Endothelial cell of umbilical vein (primary cell): ENCODE results near the gene ZNF462. TPM values are rescaled to one million over a fixed set of nuclear protein-coding genes. Genes with fewer than 3 reads are reported as not detected.

ENCODE experiments used
- BruUV-seq: library from RNA; stranded (reverse); fragments of 400-500 nt; replicated peaks from 2 replicates; lab custom pipeline; 2021; lab: Mats Ljungman, UMichigan
- CTCF ChIA-PET: fragments of 300-600, 350-600 bp; sonication (Branson Sonifier 250); formaldehyde crosslinking; loops from one replicate; lab custom pipeline; 2021; ENCODE audit warnings: antibody characterized with exemption, inconsistent platforms; lab: Charles Lee
- POLR2A ChIA-PET: fragments of 300-600, 350-600 bp; sonication (Branson Sonifier 250); formaldehyde crosslinking; loops from one replicate; lab custom pipeline; 2021; ENCODE audit warnings: antibody characterized with exemption, inconsistent platforms; lab: Charles Lee
- DNase-seq: peaks from one replicate; pipeline ENCODE4 v3.0.0-alpha.2; 2011; ENCODE audit warnings: low read depth, low spot score
- FAIRE-seq: peaks from 2 replicates; lab custom pipeline; 2011; peaks lifted over from hg19 to GRCh38; lab: Jason Lieb, UNC
- H2AFZ ChIP-seq: 2 replicates; pipeline ENCODE4 v1.6.0; 2012; ENCODE audit warnings: low read depth, low read length, control low read depth, inconsistent platforms
- H3K27ac ChIP-seq: 2 replicates; pipeline ENCODE4 v1.5.1; 2011; ENCODE audit warnings: low read depth, mild to moderate bottlenecking, control low read depth, low read length, moderate library complexity; ENCODE audit not compliant: insufficient read depth
- H3K27me3 ChIP-seq, 2 experiments: 2 replicates each; pipeline versions ENCODE4 v1.6.0 to v1.6.1; 2011; ENCODE audit warnings: low read length in 2 of 2, mixed read lengths in 1 of 2; ENCODE audit not compliant: control insufficient read depth in 2 of 2, insufficient read depth in 2 of 2
- H3K36me3 ChIP-seq, 2 experiments: 2 replicates in 1 of 2; 3 replicates in 1 of 2; pipeline ENCODE4 v1.5.1; 2011; ENCODE audit warnings: low read length in 2 of 2, mild to moderate bottlenecking in 1 of 2, moderate library complexity in 1 of 2; ENCODE audit not compliant: control insufficient read depth in 2 of 2, insufficient read depth in 2 of 2; ENCODE audit errors: extremely low read depth in 1 of 2
- H3K4me1 ChIP-seq: 3 replicates; pipeline ENCODE4 v1.5.1; 2011; ENCODE audit warnings: mild to moderate bottlenecking, low read length; ENCODE audit not compliant: control insufficient read depth, insufficient read depth; ENCODE audit errors: extremely low read depth
- H3K4me2 ChIP-seq: 2 replicates; pipeline ENCODE4 v1.6.1; 2011; ENCODE audit warnings: low read length, control low read depth, mixed read lengths; ENCODE audit not compliant: insufficient read depth
- H3K4me3 ChIP-seq, 3 experiments: fragments of 200-600 bp in 1 of 3; sonication (generic), shearing (Covaris generic) in 1 of 3; replicated peaks in 1 of 3; 2 replicates each; pipeline ENCODE4 v1.5.1; 2011 to 2016; ENCODE audit warnings: control low read depth in 3 of 3, low read length in 3 of 3, mild to moderate bottlenecking in 2 of 3, inconsistent platforms in 1 of 3, low read depth in 1 of 3, moderate library complexity in 1 of 3; ENCODE audit not compliant: insufficient read depth in 1 of 3
- H3K79me2 ChIP-seq: 2 replicates; pipeline ENCODE4 v1.6.0; 2012; ENCODE audit warnings: low read length, inconsistent platforms; ENCODE audit not compliant: control insufficient read depth, insufficient read depth
- H3K9ac ChIP-seq: replicated peaks from 2 replicates; pipeline ENCODE3; 2011; ENCODE audit warnings: low read length, control low read depth; ENCODE audit not compliant: insufficient read depth; ENCODE audit errors: extremely low read depth
- H3K9me1 ChIP-seq: replicated peaks from 3 replicates; pipeline ENCODE4 v1.6.0; 2011; ENCODE audit warnings: mild to moderate bottlenecking, low read length; ENCODE audit not compliant: control insufficient read depth, insufficient read depth; ENCODE audit errors: extremely low read depth
- H3K9me3 ChIP-seq: replicated peaks from 2 replicates; pipeline ENCODE4 v1.5.1; 2012; ENCODE audit warnings: low read length, inconsistent platforms; ENCODE audit not compliant: control insufficient read depth, insufficient read depth
- H4K20me1 ChIP-seq: replicated peaks from 2 replicates; pipeline ENCODE3; 2011; ENCODE audit warnings: mild to moderate bottlenecking, low read length; ENCODE audit not compliant: control insufficient read depth, insufficient read depth; ENCODE audit errors: extremely low read depth
- CTCF ChIP-seq, 2 donors: IDR thresholded peaks; 1 replicate in 1 of 2; 2 replicates in 1 of 2; pipeline ENCODE4 v1.5.1; 2011; ENCODE audit warnings: low read length in 2 of 2, mild to moderate bottlenecking in 2 of 2, moderate library complexity in 2 of 2, control low read depth in 1 of 2, inconsistent platforms in 1 of 2, low read depth in 1 of 2; ENCODE audit not compliant: insufficient read depth in 1 of 2; ENCODE audit errors: extremely low read depth in 1 of 2
- EZH2 ChIP-seq: IDR thresholded peaks from 2 replicates; pipeline ENCODE4 v1.6.1; 2012; ENCODE audit warnings: borderline replicate concordance, low read depth, mild to moderate bottlenecking, moderate library complexity, low read length, inconsistent platforms; ENCODE audit not compliant: severe bottlenecking
- FOS ChIP-seq: IDR thresholded peaks from 2 replicates; pipeline ENCODE4 v1.6.1; 2011; ENCODE audit warnings: mild to moderate bottlenecking, low read length, moderate library complexity, borderline replicate concordance; ENCODE audit not compliant: insufficient read depth
- GATA2 ChIP-seq: IDR thresholded peaks from 2 replicates; pipeline ENCODE4 v1.7.0; 2011; ENCODE audit warnings: low read depth, mild to moderate bottlenecking, moderate library complexity, mixed read lengths, low read length; ENCODE audit not compliant: insufficient read length, insufficient read depth
- JUN ChIP-seq: IDR thresholded peaks from 2 replicates; pipeline ENCODE4 v1.6.1; 2011; ENCODE audit warnings: borderline replicate concordance, low read depth; ENCODE audit not compliant: insufficient read length, insufficient read depth
- MAX ChIP-seq: IDR thresholded peaks from 2 replicates; pipeline ENCODE4 v1.6.1; 2011; ENCODE audit not compliant: insufficient read depth, insufficient read length
- MYC ChIP-seq: IDR thresholded peaks from one replicate; pipeline ENCODE4 v1.6.1; 2011; ENCODE audit warnings: mild to moderate bottlenecking, low read depth, low read length
- POLR2A ChIP-seq: IDR thresholded peaks from 2 replicates; pipeline ENCODE4 v1.6.1; 2012; ENCODE audit warnings: low read depth, mild to moderate bottlenecking, control low read depth, low read length
- POLR2AphosphoS5 ChIP-seq: IDR thresholded peaks from 2 replicates; pipeline ENCODE4 v1.6.1; 2012; ENCODE audit warnings: low read depth, mild to moderate bottlenecking, control low read depth, low read length, moderate library complexity; ENCODE audit not compliant: insufficient read depth
- dilution Hi-C: fragments of 300-500 bp; cut with MboI; formaldehyde crosslinking; loops from one replicate; pipeline ENCODE4 v1.15.0; 2019; ENCODE audit warnings: low sequenced_read_pairs; ENCODE audit not compliant: extremely low pct_ligation_motif_present
- intact Hi-C: fragments of 100-400 bp; cut with micrococcal nuclease; formaldehyde crosslinking; loops from one replicate; pipeline ENCODE4 v1.10.0; 2022
- polyA plus RNA-seq, 4 experiments: library from polyadenylated mRNA; depleted of rRNA in 3 of 4; stranded (reverse) in 3 of 4; unstranded in 1 of 4; fragments of >200 nt; gene quantifications; 2 replicates each; pipeline versions ENCODE4 v1.2.1 to v1.2.3, GENCODE V29; 2011 to 2012; ENCODE audit warnings: missing spikeins in 1 of 4
- total RNA-seq: library from RNA; stranded (reverse); gene quantifications from 2 replicates; pipeline ENCODE4 v1.2.3, GENCODE V29; 2021

The ZNF462 gene
- total and polyA plus RNA-seq, 2 donors (not counting 3 experiments of a cell fraction or from before 2014, with no cell fraction given), result 6.2 to 24.7 TPM

DNA sequence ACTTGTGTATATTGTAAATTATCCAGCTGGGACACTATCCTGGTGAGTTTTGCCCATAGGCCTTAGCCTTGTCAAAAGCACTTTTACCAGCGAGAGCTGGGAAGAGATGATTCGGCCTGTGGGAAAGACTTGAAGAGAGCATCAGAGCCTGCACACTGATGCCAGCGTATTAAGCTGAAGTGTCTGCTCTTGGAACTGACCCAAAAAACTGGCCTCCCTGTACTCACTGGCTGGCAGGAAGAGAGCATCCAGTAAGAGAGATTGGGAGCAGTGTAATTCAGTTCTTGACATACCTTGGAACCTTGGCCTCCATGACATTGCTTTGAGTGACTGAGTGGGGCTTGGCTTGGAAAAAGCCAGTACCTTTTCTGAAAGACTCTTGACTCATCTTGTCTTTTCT is 73.7 kb downstream of the ZNF462 start:
- DNase-seq (no peak), FAIRE-seq (no peak)
- no TSS peak for BruUV-seq
- no peak overlapping the region for H2AFZ ChIP-seq
- H3K27me3 ChIP-seq, result no peaks in the 10 kb centered on the region
- H3K79me2 ChIP-seq, result no peaks in the 10 kb centered on the region
- H3K9me1 ChIP-seq, result no peaks in the 10 kb centered on the region
- TF ChIP-seq FOS (no peak), POLR2AphosphoS5 (no peak)
- H3K9me3 ChIP-seq, result no peaks in the 10 kb centered on the region
- H4K20me1 ChIP-seq, result no peaks in the 10 kb centered on the region
- POLR2A ChIA-PET, result no interaction called here
- CTCF ChIA-PET, result no interaction called here
- H3K4me3 ChIP-seq, result no peak overlapping the region
- intact Hi-C loops, result no loop called here
- dilution Hi-C loops, result no loop called here
- H3K27ac ChIP-seq, result no peak overlapping the region
- peaks cover 8 to 19% of the 10 kb centered on the region in 2 experiments for H3K36me3 ChIP-seq
- no peak overlapping the region for H3K9ac ChIP-seq
- H3K4me1 ChIP-seq, result no peaks in the 10 kb centered on the region
- no peak overlapping the region for H3K4me2 ChIP-seq

DNA sequence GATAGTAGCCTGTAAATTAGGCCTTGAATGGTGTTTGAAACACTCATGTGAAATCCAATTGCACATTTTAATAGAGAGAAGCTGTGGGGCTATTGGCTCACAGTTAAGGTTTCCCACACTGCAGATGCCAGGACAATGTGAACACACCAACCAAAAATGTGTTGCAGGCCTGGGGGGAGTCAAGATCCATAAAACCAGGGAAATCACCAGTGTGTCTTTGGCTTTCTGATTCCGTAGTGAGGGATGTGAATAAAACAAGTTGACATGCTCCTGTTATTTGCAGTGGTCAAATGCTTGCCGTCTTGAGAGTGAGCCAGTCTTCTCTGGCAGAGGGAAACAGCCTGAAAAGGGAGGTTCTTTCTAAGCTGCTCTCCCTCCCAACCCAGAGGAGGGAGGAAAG is 79.0 kb downstream of the ZNF462 start:
- POLR2A ChIA-PET, result no interaction called here
- Histone ChIP-seq H3K4me2 (no peak overlapping the region), H3K9me1 (no peaks in the 10 kb centered on the region), H3K36me3 (peaks cover 2 to 9% of the 10 kb centered on the region in 2 experiments), H3K4me1 (peaks cover 8% of the 10 kb centered on the region), H3K9me3 (no peaks in the 10 kb centered on the region), H4K20me1 (no peaks in the 10 kb centered on the region), H2AFZ (no peak overlapping the region), H3K4me3 (no peak overlapping the region), H3K79me2 (no peaks in the 10 kb centered on the region), H3K9ac (no peak overlapping the region), H3K27ac (no peak overlapping the region), H3K27me3 (no peaks in the 10 kb centered on the region)
- FAIRE-seq (no peak), DNase-seq (no peak)
- BruUV-seq, result no TSS peak
- intact Hi-C loops (no loop called here), dilution Hi-C loops (no loop called here)
- CTCF ChIA-PET, result interaction anchor here (0.9 kb wide), 1 partner anchor 9 kb away, joined by 3 read pairs; no protein-coding TSS in a partner anchor
- no peak for TF ChIP-seq CTCF (IDR thresholded peaks at IDR 0.05; ENCODE audit: extremely low read depth in 1 of 2, insufficient read depth in 1 of 2, low read depth in 1 of 2, low read length in 2 of 2)
- TF ChIP-seq FOS, result no peak
- no peak for TF ChIP-seq EZH2
- no peak for TF ChIP-seq GATA2
- TF ChIP-seq POLR2A, result no peak
- TF ChIP-seq JUN, result no peak
- TF ChIP-seq MAX, result no peak
- no peak for TF ChIP-seq POLR2AphosphoS5
- no peak for TF ChIP-seq MYC
